MCF 10A (cell line): ENCODE data around the gene EGR4. TPM values are rescaled to one million over a fixed set of nuclear protein-coding genes. Genes with fewer than 3 reads are reported as not detected.

ENCODE experiments used
- BruUV-seq: library from RNA; stranded (reverse); fragments of 400-500 nt; replicated peaks from 2 replicates; lab custom pipeline; 2021; lab: Mats Ljungman, UMichigan
- CTCF ChIA-PET: fragments of 300-600 bp; sonication (Branson Sonifier 250); formaldehyde crosslinking; extraction: SDS; loops from one replicate; lab custom pipeline; 2021; ENCODE audit warnings: antibody characterized with exemption, inconsistent platforms; lab: Yijun Ruan, JAX
- POLR2A ChIA-PET: fragments of 300-600, 350-650 bp; sonication (Branson Sonifier 250); formaldehyde crosslinking; extraction: SDS; loops from one replicate; lab custom pipeline; 2020; ENCODE audit warnings: antibody characterized with exemption, inconsistent platforms; lab: Yijun Ruan, JAX
- DNase-seq: peaks from one replicate; pipeline ENCODE4 v3.0.0-alpha.2; 2018; ENCODE audit not compliant: unreplicated experiment
- H3K27ac Mint-ChIP-seq: one replicate; pipeline ENCODE4 v1.8.0; 2022; ENCODE audit warnings: mild to moderate bottlenecking, low read depth, mixed read lengths; ENCODE audit not compliant: unreplicated experiment
- H3K27me3 Mint-ChIP-seq: one replicate; pipeline ENCODE4 v1.8.0; 2022; ENCODE audit warnings: mixed read lengths; ENCODE audit not compliant: insufficient read depth, unreplicated experiment
- H3K36me3 Mint-ChIP-seq: one replicate; pipeline ENCODE4 v1.8.0; 2022; ENCODE audit warnings: mild to moderate bottlenecking, moderate library complexity, mixed read lengths; ENCODE audit not compliant: insufficient read depth, unreplicated experiment
- H3K4me1 Mint-ChIP-seq: one replicate; pipeline ENCODE4 v1.8.0; 2022; ENCODE audit warnings: mixed read lengths; ENCODE audit not compliant: insufficient read depth, unreplicated experiment
- H3K4me3 Mint-ChIP-seq: one replicate; pipeline ENCODE4 v1.8.0; 2022; ENCODE audit warnings: mild to moderate bottlenecking, moderate library complexity, mixed read lengths; ENCODE audit not compliant: unreplicated experiment
- H3K9me3 Mint-ChIP-seq: one replicate; pipeline ENCODE4 v1.8.0; 2022; ENCODE audit warnings: mixed read lengths; ENCODE audit not compliant: unreplicated experiment
- intact Hi-C: fragments of 100-400 bp; cut with micrococcal nuclease; formaldehyde crosslinking; loops from 2 replicates; pipeline ENCODE4 v1.14.1; 2022
- total RNA-seq: library from RNA; stranded (reverse); gene quantifications from 2 replicates; pipeline ENCODE4 v1.2.3, GENCODE V29; 2022
- TF ChIP-seq, protein P1 (sequence below): fragments of 200-600 bp; IDR thresholded peaks from one replicate; pipeline ENCODE4 v1.8.0; 2022; ENCODE audit warnings: antibody characterized with exemption, mild to moderate bottlenecking; ENCODE audit not compliant: unreplicated experiment

Gene EGR4
- total RNA-seq, 1 experiment from 2014 or later, result 0.37 TPM

DNA sequence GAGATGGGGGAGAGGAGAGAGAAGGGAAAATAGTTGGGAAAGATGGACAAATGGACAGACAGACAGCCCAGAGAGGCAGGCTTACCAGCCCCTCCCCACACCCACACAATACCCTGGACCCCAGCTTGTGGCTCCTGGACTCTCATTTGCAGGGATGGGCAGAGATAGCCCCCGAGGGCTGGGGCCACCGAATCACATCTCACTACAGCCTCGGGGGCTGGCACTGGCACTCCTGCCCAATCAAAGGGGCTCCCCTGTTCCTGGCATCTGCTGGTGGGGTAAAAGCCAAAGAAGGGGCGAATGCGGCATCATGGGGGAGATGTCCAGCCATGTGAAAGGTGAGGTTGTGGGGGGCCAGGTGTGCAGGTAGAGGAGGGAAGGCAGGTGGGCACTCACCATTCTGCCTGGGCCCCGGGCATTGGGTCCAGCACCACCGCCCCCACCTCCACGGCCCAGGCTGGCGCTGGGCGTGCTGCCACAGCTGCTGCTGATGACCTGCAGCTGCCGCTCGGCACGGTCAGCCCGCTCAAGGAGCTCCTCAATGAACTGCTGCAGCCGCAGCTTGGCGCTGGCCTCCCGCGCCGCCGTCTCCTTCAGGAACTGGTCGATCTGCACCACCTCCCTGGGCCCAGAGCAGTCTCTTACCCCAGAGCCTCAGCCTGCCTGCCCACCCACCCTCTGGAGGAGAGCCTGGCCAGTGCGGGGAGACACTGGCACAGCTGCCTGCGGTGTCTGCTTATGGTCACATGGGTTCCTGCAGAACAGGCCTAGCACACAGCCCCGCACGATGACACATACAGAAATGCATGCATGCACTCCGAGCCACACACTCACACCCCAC is 27.1 kb downstream of the EGR4 start:
- H3K27ac Mint-ChIP-seq, result no peak overlapping the region
- no peak overlapping the region for H3K4me3 Mint-ChIP-seq
- CTCF ChIA-PET, result interaction anchor here (0.6 to 0.9 kb wide), 2 partner anchors 9 to 17 kb away, joined by 3 to 6 read pairs; no protein-coding TSS in a partner anchor
- intact Hi-C loops, result no loop called here
- H3K4me1 Mint-ChIP-seq, result peaks cover 6% of the 10 kb centered on the region
- H3K9me3 Mint-ChIP-seq, result no peaks in the 10 kb centered on the region
- BruUV-seq, result no TSS peak
- POLR2A ChIA-PET, result no interaction called here
- no peak for DNase-seq
- TF ChIP-seq, protein P1, sequence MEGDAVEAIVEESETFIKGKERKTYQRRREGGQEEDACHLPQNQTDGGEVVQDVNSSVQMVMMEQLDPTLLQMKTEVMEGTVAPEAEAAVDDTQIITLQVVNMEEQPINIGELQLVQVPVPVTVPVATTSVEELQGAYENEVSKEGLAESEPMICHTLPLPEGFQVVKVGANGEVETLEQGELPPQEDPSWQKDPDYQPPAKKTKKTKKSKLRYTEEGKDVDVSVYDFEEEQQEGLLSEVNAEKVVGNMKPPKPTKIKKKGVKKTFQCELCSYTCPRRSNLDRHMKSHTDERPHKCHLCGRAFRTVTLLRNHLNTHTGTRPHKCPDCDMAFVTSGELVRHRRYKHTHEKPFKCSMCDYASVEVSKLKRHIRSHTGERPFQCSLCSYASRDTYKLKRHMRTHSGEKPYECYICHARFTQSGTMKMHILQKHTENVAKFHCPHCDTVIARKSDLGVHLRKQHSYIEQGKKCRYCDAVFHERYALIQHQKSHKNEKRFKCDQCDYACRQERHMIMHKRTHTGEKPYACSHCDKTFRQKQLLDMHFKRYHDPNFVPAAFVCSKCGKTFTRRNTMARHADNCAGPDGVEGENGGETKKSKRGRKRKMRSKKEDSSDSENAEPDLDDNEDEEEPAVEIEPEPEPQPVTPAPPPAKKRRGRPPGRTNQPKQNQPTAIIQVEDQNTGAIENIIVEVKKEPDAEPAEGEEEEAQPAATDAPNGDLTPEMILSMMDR, result no peak
- peaks cover 20% of the 10 kb centered on the region for H3K27me3 Mint-ChIP-seq
- H3K36me3 Mint-ChIP-seq, result no peaks in the 10 kb centered on the region

DNA sequence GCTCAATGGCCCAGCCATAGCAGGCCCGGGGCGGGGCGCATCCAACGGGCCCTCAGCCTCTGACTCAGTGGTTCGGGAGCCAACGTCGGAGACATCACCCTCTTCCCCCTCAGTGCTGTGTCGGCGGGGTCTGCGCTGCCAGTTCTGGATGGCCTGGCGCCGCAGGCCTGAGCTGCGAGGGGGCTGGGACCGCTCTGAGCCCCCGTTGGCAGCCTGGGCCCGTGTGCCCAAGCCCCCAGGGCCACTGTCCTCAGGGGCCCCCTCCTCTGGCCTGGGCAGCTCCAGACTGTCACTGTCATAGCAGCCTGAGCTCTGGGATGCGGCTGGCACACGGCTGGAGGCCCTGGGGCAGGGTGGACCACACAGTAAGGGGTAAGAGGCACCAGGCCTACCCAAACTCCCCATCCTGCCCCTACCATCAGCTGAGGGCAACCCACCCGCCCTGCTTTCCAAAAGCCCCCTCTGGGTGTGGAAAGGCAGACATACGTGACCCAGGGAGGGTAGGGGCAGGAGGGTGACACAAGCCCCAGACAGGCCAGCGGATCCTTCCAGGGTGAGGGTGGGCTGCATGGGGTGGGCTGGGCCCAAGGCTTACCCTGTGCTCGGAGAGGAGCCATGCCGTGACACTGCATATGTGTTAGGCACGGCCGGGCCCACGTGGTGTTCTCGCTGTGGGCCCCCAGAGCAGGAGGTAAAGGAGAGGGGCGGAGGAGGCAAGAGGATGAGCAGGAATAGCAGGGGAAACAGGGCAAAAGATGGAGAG is 27.9 kb downstream of the EGR4 start:
- Mint-ChIP-seq H3K4me3 (no peak overlapping the region), H3K9me3 (no peaks in the 10 kb centered on the region), H3K36me3 (no peaks in the 10 kb centered on the region), H3K27ac (no peak overlapping the region), H3K4me1 (peaks cover 6% of the 10 kb centered on the region), H3K27me3 (peaks cover 15% of the 10 kb centered on the region)
- ChIA-PET POLR2A (no interaction called here), CTCF (interaction anchor here (0.6 kb wide), 1 partner anchor 16 kb away, joined by 6 read pairs; no protein-coding TSS in a partner anchor)
- no TSS peak for BruUV-seq
- TF ChIP-seq, protein P1, result no peak
- DNase-seq, result no peak
- intact Hi-C loops, result no loop called here

DNA sequence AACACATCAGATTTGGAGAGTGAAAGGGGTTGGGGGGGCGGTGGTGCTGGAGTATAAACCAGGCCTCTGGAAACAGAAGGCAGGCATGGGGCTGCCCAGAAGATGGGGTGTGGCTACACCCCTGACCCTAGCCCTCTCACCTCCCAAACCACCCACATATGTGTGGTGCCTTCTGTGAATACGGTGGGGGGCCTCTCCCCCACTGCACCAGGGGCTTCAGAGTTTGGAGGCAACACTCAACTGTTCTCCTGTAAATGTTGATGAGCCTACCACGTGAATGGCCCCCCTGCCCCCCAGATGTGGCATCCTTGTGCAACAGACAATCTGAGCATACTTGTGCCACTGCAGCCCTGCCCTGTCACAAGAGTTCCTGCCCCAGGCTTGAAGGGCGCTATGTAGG is 28.6 kb downstream of the EGR4 start:
- Mint-ChIP-seq H3K36me3 (no peaks in the 10 kb centered on the region), H3K9me3 (no peaks in the 10 kb centered on the region), H3K4me3 (no peak overlapping the region), H3K4me1 (peaks cover 6% of the 10 kb centered on the region), H3K27me3 (peaks cover 12% of the 10 kb centered on the region), H3K27ac (no peak overlapping the region)
- TF ChIP-seq, protein P1, result no peak
- DNase-seq, result no peak
- no TSS peak for BruUV-seq
- ChIA-PET CTCF (no interaction called here), POLR2A (no interaction called here)
- intact Hi-C loops, result no loop called here

DNA sequence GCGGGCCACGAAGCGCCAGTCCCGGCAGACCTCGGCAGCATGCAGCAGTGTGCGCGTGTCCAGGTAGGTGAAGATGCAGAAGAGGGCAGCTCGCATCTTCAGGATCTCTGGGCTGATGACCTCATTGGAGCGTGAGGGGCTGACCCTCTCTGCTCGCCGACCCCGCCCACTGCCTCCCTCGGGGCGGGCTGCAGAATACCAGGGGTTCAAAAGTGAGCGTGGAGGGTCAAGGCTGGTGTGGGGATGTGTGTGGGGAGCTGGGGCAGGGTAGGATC is 29.1 kb downstream of the EGR4 start:
- CTCF ChIA-PET, result no interaction called here
- H3K9me3 Mint-ChIP-seq, result no peaks in the 10 kb centered on the region
- intact Hi-C loops, result no loop called here

More for the DNA sequence above, 29.1 kb downstream of the EGR4 start:
- no TSS peak for BruUV-seq
- Mint-ChIP-seq H3K4me1 (peaks cover 6% of the 10 kb centered on the region), H3K27me3 (peaks cover 12% of the 10 kb centered on the region), H3K4me3 (no peak overlapping the region), H3K36me3 (no peaks in the 10 kb centered on the region), H3K27ac (no peak overlapping the region)
- DNase-seq, result no peak
- POLR2A ChIA-PET, result no interaction called here
- TF ChIP-seq, protein P1, result no peak
